Glutamatergic neuron (in vitro differentiated cells): Measurements from ENCODE around the gene GTF2F1. TPM values are rescaled to one million over a fixed set of nuclear protein-coding genes. Genes with fewer than 3 reads are reported as not detected.
A peak's percentile ranks its signal among the peaks of the same experiment; 100 is the strongest.

ENCODE experiments used
- DNase-seq: peaks from one replicate; pipeline ENCODE4 v3.0.0; 2022
- H3K27ac Mint-ChIP-seq: one replicate; pipeline ENCODE4 v1.8.0; 2020; ENCODE audit warnings: mild to moderate bottlenecking, mixed read lengths, inconsistent platforms; ENCODE audit not compliant: unreplicated experiment
- H3K27me3 Mint-ChIP-seq: one replicate; pipeline ENCODE4 v1.8.0; 2020; ENCODE audit warnings: mild to moderate bottlenecking, moderate library complexity, mixed read lengths, inconsistent platforms; ENCODE audit not compliant: unreplicated experiment
- H3K36me3 Mint-ChIP-seq: one replicate; pipeline ENCODE4 v1.8.0; 2020; ENCODE audit warnings: mild to moderate bottlenecking, mixed read lengths, inconsistent platforms; ENCODE audit not compliant: unreplicated experiment
- H3K4me1 Mint-ChIP-seq: one replicate; pipeline ENCODE4 v1.8.0; 2020; ENCODE audit warnings: mild to moderate bottlenecking, low read depth, mixed read lengths, inconsistent platforms; ENCODE audit not compliant: unreplicated experiment
- H3K4me3 Mint-ChIP-seq: one replicate; pipeline ENCODE4 v1.8.0; 2020; ENCODE audit warnings: mild to moderate bottlenecking, mixed read lengths, inconsistent platforms; ENCODE audit not compliant: unreplicated experiment
- H3K9me3 Mint-ChIP-seq: one replicate; pipeline ENCODE4 v1.8.0; 2020; ENCODE audit warnings: mild to moderate bottlenecking, moderate library complexity, mixed read lengths, inconsistent platforms; ENCODE audit not compliant: unreplicated experiment
- total RNA-seq: library from RNA; stranded (reverse); fragmentation: NEBNext Ultra II Directional; extraction: Animal tissue kit (Norgen Biotek cat#: 25700); gene quantifications from one replicate; pipeline ENCODE4 v1.2.1, GENCODE V29; 2021; ENCODE audit not compliant: unreplicated experiment
- TF ChIP-seq, protein P1 (sequence below): fragments of 200-600 bp; sonication (generic); IDR thresholded peaks from one replicate; pipeline ENCODE4 v1.5.0; 2021; ENCODE audit not compliant: partially characterized antibody, unreplicated experiment

GTF2F1 gene
- total RNA-seq, 1 donor from 2014 or later, result 56.0 TPM

DNA sequence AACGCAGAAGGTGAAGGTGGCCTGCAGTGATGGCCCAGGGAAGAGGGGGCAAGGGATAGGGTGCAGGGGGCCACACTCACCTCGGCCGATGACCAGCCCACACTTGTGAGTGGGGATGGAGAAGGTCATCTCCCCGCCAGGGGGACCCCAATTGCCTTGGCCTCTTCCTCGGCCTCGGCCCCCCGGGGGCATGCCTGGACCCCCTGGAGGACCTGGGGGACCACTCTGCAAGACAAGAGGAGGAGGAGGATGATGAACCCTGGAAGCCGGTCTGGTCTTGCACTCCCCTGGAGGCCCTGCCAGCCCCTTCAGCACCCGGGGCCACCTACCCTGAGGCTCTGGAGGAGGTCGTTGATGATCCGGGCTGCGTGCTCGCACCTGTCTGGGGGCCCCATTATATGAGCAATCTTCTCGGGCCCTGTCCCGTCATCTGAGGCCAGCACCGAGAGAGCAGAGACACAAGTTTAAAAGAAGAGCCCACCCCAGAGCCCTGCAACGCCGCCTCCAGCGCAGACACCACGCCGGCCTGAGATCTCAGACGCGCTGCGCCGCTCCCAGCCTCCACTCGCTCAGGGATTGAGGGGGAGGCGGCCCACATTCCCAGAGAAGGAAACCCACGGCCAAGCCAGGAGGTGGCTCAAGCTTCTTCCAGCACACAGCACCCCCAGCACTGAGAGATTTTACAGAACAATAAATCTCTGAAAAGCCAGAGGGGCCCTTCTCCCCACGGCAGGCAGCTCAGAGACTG is 23.9 kb upstream of the GTF2F1 start:
- no peaks in the 10 kb centered on the region for H3K36me3 Mint-ChIP-seq
- TF ChIP-seq, protein P1, sequence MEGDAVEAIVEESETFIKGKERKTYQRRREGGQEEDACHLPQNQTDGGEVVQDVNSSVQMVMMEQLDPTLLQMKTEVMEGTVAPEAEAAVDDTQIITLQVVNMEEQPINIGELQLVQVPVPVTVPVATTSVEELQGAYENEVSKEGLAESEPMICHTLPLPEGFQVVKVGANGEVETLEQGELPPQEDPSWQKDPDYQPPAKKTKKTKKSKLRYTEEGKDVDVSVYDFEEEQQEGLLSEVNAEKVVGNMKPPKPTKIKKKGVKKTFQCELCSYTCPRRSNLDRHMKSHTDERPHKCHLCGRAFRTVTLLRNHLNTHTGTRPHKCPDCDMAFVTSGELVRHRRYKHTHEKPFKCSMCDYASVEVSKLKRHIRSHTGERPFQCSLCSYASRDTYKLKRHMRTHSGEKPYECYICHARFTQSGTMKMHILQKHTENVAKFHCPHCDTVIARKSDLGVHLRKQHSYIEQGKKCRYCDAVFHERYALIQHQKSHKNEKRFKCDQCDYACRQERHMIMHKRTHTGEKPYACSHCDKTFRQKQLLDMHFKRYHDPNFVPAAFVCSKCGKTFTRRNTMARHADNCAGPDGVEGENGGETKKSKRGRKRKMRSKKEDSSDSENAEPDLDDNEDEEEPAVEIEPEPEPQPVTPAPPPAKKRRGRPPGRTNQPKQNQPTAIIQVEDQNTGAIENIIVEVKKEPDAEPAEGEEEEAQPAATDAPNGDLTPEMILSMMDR, result no peak
- DNase-seq, result no peak
- H3K27ac Mint-ChIP-seq, result no peak overlapping the region
- peaks cover 2% of the 10 kb centered on the region for H3K9me3 Mint-ChIP-seq
- no peak overlapping the region for H3K4me3 Mint-ChIP-seq
- peaks cover 3% of the 10 kb centered on the region for H3K27me3 Mint-ChIP-seq
- peaks cover 1% of the 10 kb centered on the region for H3K4me1 Mint-ChIP-seq

DNA sequence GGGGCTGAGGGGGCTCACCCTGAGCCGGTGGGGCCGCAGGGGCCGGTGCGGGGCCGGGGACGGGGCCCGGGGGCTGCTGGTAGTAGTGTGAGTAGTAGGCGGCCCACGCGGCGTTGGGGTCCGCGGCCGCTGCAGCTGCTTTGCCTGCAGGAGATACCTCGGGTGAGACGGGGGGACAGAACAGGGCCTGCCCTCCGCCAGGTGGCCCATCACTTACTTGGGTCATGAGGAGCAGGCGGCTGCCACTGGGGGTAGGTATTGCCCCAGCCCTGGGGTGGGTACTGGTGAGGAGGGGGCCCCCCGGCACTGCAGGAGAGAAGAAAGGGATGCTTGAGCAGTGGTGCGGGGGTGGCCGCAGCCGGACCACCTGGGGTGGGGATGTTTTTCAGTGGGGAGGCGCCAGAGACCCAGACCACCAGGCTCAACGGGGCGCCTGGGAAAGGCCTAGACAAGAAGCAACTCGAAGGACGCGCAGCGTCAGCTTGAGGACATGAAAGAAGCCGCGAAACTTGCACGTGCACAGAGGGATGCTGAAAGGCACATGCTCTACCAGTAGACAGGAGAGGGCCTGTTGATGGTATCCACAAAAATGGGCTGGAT is 22.7 kb upstream of the GTF2F1 start:
- TF ChIP-seq, protein P1, result no peak
- peaks cover 1% of the 10 kb centered on the region for H3K4me1 Mint-ChIP-seq
- H3K27ac Mint-ChIP-seq, result no peak overlapping the region
- H3K4me3 Mint-ChIP-seq, result no peak overlapping the region
- no peaks in the 10 kb centered on the region for H3K36me3 Mint-ChIP-seq
- H3K27me3 Mint-ChIP-seq, result peaks cover 3% of the 10 kb centered on the region
- no peak for DNase-seq
- peaks cover 2% of the 10 kb centered on the region for H3K9me3 Mint-ChIP-seq

DNA sequence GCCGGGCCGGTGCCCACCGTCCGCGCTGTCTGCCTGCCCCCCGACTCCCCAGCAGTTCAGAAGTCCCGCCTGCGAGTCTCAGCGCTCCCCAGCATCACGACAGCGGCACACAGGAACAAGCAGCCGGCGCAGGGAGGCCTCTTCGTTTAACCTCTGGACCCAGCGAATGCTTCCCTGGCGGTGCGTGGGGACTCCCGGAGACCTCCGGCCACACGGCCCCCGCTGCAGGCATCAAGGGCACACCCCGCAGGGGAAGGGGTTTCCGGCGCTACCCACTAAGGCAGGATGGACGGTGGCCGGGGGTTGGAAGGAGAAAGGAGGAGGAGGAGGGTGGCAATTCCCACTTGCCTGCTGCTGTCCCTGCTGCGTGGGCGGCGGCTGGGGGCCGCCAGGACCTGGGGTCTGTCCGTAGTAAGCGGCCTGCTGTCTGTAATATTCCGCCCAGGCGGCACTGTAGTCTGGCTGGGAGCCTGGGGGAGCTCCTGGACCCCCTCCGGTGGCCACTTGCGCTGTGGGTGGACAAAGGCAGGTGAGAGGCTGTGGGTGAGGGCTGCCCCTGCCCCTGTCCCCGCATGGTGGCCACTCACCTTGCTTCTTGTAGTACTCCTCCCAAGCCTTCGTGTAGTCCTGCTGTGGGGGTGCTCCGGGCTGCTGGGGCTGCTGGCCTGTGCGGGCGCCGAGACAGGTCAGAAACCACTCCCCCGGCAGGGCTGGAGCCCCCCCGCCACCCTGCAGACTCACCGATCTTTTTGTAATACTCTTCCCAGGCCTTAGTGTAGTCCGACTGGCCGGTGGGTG is 22.0 kb upstream of the GTF2F1 start:
- Mint-ChIP-seq H3K27ac (no peak overlapping the region), H3K9me3 (peaks cover 2% of the 10 kb centered on the region), H3K4me3 (no peak overlapping the region), H3K36me3 (no peaks in the 10 kb centered on the region), H3K4me1 (peaks cover 1% of the 10 kb centered on the region), H3K27me3 (peaks cover 3% of the 10 kb centered on the region)
- TF ChIP-seq, protein P1, result no peak
- DNase-seq, result no peak

DNA sequence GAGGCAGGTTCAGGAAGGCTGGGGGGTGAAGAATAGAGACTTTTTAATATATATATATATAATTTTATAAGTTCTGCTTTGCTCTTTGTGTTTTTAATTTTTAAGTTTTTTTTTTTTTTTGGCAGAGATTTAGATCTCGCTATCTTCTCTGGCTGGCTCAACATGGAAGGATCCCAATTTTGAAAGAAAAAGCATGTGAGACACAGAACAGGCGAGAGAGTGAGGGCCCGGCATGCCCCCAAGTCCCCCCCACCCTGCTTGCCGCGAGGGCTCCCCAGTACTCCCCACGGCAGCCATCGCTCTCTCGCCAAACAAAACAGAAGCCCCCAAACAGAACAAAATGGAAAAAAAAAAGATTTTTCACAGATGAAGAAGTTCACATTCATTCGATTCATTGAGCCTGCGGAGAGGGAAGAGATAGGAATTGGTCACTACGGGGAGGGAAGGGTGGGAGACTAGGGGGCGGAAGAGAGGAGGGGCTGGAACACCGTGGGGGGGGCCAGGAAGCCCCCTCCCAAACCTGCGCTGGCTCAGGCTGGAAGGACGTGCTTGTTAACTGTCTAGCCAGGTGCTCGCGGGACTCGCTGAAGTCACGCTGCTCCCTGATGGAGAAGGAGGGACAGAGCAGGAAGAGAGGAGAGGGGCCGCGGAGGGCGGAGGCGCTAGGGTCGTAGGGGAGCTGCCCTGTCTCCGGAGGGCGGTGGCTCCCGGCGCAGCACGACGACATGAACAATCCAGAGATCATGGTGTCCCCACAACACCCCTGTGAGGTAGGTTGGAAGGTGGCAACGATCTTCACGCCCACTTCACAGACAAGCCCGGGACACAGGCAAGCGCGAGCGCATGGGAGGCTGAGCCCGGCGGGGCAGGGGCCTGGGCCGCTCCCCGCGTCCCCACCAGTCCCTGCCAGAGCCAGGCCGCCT is 21.0 kb upstream of the GTF2F1 start:
- TF ChIP-seq, protein P1, result no peak
- Mint-ChIP-seq H3K4me3 (no peak overlapping the region), H3K27ac (no peak overlapping the region), H3K27me3 (peaks cover 3% of the 10 kb centered on the region), H3K4me1 (peaks cover 1% of the 10 kb centered on the region), H3K36me3 (no peaks in the 10 kb centered on the region), H3K9me3 (peaks cover 2% of the 10 kb centered on the region)
- DNase-seq, result peak; percentile 35
